Dermis blood vessel endothelial cell (primary cell): ENCODE data around the gene RNF111. TPM values are rescaled to one million over a fixed set of nuclear protein-coding genes. Genes with fewer than 3 reads are reported as not detected.

Experiments used
- DNase-seq: peaks from one replicate; pipeline ENCODE4 v3.0.0; 2010
- total RNA-seq: library from RNA; depleted of rRNA; stranded (reverse); fragments of >200 nt; gene quantifications from 2 replicates; pipeline ENCODE4 v1.2.3, GENCODE V29; 2014

Gene RNF111
- total RNA-seq, 1 donor from 2014 or later = 16.2 TPM

DNA sequence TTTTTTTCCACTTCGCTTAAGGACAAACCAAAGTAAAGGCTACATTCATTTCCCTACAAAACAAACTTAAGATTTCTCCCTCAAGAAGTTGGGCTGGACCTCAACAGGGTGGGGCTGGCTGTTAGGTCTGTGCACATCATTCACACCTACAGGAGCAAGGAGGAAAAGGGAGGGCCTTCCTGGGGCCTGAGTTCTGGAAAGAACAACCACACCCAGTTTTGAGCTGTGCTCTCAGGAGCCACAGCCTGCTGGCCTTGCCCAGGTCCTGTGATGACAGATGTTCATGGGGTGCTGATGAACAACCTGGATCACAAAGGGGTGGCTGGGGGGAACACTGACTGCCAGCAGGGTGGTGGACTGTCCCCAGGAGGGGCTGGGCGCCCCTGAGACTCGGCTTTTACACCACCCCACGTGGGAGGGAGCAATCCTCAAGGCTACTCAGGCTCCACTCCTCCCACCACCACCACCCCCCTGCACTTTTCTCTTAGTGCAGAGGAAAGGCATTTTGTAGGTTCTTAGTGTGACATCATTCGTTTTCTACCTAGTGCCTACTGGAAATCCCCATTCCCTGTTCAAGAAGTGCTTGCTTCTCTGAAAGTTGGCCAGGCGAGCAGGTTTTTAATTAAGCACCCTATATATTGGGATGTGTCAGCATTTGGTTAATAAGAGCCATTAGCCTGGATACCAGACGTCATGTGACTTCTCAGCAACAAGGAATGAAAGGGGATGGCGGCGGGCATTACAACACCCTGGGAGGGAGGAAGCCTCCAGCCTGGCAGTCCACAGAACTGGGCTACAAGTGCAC is 153.2 kb downstream of the RNF111 start:
- no peak for DNase-seq

DNA sequence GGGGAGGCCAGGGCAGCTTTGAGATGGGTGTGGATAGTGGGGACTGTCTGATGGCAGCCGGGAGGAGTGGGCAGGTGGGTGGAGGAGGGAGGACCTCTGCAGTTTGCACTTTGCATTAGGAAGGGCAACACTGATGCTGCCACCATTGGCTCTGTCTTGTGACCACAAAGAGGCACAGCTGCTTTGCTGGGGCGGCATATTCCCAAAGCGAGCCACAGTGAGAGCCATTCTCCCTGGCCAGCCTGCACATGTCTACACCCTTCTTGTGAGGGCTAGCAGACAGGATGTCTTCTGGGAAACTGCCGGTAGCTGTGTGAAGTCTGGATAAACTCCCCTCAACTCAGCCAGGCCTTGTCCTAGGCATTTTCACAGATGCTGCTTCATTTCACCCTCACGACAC is 155.8 kb downstream of the RNF111 start:
- no peak for DNase-seq

DNA sequence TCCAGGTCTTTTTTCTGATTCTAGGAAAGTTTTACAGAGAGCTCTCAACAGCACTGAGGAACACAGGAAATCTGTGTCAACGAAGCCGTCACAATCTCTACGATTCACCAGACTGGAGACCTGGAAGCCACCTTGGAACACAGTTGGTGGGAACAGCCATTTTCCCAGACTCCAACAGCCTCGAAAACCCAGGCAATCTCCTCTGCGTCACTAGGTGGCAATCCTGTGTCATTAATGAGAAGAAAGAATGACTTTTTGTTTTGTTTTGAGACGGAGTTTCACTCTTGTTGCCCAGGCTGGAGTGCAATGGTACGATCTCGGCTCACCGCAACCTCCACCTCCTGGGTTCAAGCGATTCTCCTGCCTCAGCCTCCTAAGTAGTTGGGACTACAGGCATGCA is 157.1 kb downstream of the RNF111 start:
- DNase-seq = peak; percentile 30

Other genes with a start within 250 kb of the RNF111 start
- 232 and 310 TPM in 2 replicates for gene ADAM10, start 238.0 kb upstream of the RNF111 start, total RNA-seq
- gene MINDY2, start 216.4 kb upstream of the RNF111 start, total RNA-seq = 17.5 and 20.2 TPM in 2 replicates
- 81.7 and 84.6 TPM in 2 replicates for gene SLTM, start 54.0 kb upstream of the RNF111 start, total RNA-seq
- 13.6 and 61.3 TPM in 2 replicates for gene CCNB2, start 117.5 kb downstream of the RNF111 start, total RNA-seq
- gene LDHAL6B, start 219.2 kb downstream of the RNF111 start, total RNA-seq = not detected in 2 replicates